Left renal cortex interstitium (tissue), 4 donors: ENCODE measurements around the gene VPS41. TPM values are rescaled to one million over a fixed set of nuclear protein-coding genes. Genes with fewer than 3 reads are reported as not detected.

Experiments used
- DNase-seq, 4 donors: peaks; one replicate each; pipeline ENCODE4 v3.0.0-alpha.2; 2013; ENCODE audit warnings: low read depth in 4 of 4, low spot score in 2 of 4, missing footprints in 1 of 4
- polyA plus RNA-seq, 4 donors: library from polyadenylated mRNA; unstranded; fragments of 120-200 nt; gene quantifications; one replicate each; pipeline ENCODE4 v1.2.1, GENCODE V29; 2013; ENCODE audit not compliant: insufficient read length in 4 of 4

VPS41 gene
- polyA plus RNA-seq, 4 donors, result 62.2 to 84.6 (median 77.5) TPM

- DNase-seq, result no peak
These were observed 230.9 kb downstream of the VPS41 start for GRCh38 chr7:38677981-38678697.

- DNase-seq, result no peak
These were observed 233.4 kb downstream of the VPS41 start for GRCh38 chr7:38675494-38676106.

GRCh38 chr7:38674513-38674912, 234.5 kb downstream of the VPS41 start:
- no peak for DNase-seq

- DNase-seq, result no peak
These were observed 235.2 kb downstream of the VPS41 start for GRCh38 chr7:38673795-38674194.

Other genes starting within 250 kb of the VPS41 start
- under 1 TPM; 0.07 to 0.38 (median 0.24) TPM for gene POU6F2, start 68.7 kb upstream of the VPS41 start, polyA plus RNA-seq